GM18867 (cell line): ENCODE data around the gene OR10V1.

Experiments used
- ATAC-seq: cut with Tn5 transposase; IDR thresholded peaks from one replicate; pipeline ENCODE4 v1.9.1; 2021; ENCODE audit warnings: mild to moderate bottlenecking, moderate library complexity; ENCODE audit not compliant: unreplicated experiment

OR10V1 gene

DNA sequence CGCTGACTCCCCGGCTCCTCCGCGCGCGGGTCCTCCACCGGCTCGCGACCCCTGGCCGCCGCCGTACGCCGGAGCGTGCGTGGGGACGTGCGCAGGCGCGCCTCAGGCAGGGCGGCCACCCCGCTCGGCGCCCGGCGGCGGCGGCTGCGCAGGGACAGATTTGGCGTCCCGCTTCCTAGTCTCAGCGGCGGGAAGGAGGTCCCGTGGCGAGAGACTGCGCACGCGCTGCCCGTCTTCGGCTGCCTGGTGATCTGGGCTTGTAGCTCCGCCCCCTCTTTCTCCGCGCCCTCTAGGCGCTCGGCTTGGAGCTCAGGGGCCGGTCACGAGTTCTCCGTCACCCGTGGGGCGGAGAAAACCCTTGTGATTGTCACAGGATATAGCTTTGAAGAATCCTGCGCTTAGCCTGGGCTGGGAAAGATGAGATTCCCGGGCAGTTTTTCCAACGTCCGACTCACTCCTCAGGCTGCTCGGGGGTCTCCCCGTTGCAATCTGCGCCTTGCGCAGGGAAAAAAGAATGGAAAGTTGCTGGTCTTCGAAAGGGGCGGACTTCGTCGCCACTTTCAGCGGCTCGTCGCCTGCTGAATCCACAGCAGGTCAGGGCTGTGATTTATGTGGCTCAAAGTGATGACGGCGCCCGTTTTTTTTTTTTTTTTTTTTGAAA, 44.6 kb downstream of the OR10V1 start, which contains the start of gene PATL1:
TSS of gene PATL1 (minus strand) at position 88 of the 661 bp plus-strand sequence. CDS start 142 bp downstream, outside the sequence.
- ATAC-seq, result peak; percentile 93

DNA sequence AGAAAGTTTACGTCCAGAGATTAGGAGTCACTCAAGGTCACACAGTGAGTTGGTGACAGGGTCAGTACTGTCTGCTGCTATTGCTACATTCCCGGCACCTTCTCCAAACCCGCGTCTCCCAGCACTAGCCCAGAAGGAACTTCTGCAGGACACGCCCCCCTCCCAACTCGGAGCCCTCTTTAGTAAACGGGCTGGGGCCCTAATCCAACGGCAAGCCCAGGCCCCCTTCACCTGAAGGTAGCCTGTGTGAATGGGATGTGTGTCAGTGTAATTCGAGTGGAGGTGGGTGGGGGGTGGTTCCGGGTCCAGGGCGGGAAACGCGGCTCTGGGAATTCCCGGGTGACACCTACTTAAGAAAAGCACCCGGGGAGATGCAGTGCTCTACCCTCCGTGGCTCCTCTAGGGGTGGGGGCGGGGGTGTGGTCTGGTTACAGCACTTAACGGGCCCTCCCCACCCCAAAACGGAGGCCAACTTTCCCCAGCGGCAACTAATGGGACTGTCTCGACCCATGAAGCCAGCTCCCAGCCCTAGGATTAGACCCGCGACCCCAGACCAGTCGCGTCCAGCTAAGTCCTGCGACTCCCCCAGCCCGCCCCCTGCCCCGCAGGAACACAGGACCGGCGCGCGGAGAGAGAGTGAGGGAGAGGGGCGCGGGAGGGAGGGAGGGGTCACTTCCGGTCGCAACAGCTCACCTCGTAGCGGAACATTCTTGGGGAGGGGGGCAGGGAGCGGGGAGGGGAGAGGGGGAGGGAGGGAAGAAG, 45.3 kb downstream of the OR10V1 start:
- ATAC-seq, result peak; percentile 14

DNA sequence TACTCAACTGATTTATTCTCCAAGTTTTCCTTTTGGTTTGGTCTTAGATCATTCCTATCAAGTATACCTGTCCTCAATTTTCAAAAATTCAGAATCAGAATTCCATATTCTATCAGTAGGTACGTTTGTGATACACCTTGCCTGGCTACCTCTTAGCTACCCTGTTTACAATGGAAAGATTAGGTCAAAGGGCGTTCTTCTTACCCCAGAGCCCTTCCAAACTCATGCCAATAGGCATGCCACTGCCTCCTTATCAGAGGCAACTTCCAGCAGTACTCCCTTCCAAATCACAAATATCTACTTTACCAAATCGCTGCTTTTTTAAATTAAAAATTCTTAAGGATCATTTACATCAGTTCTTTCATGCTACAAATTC, 45.8 kb downstream of the OR10V1 start:
- ATAC-seq, result no peak

DNA sequence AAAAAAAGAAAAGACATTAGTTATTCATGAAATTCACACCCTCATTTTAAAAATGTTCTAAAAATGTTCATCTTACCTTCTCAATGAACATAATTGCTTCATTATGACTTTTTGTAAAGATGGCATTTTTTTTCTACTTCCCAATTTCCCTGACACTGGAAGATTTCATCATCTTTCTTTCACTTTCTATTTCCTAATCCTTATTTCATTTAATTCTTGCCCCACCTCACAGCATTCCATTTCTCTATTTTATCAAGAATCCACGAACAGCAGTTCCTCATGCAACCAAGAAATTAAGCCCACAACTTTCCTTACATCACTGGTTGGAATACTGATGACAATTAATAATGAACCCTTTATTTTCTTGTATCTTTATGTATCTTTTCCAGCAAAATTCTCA, 46.7 kb downstream of the OR10V1 start:
- no peak for ATAC-seq
